Mesendoderm (in vitro differentiated cells): Measurements from ENCODE around the gene DPP9.

ENCODE experiments used
- DNase-seq: peaks from one replicate; pipeline ENCODE4 v3.0.0; 2013
- H2AK5ac ChIP-seq: 2 replicates; pipeline ENCODE4 v1.6.1; 2013; ENCODE audit warnings: low read length, inconsistent platforms
- H2BK120ac ChIP-seq: 2 replicates; pipeline ENCODE4 v1.6.1; 2013; ENCODE audit warnings: low read depth, mild to moderate bottlenecking, low read length, moderate library complexity, mixed read lengths
- H2BK15ac ChIP-seq: replicated peaks from 2 replicates; pipeline ENCODE4 v1.6.1; 2013; ENCODE audit warnings: low read depth, mild to moderate bottlenecking, moderate library complexity
- H2BK5ac ChIP-seq: 2 replicates; pipeline ENCODE4 v1.6.1; 2013; ENCODE audit warnings: low read length, inconsistent platforms
- H3K18ac ChIP-seq: 2 replicates; pipeline ENCODE4 v1.6.1; 2013; ENCODE audit warnings: mild to moderate bottlenecking, low read length, mixed read lengths
- H3K23ac ChIP-seq: one replicate; pipeline ENCODE4 v1.6.1; 2013; ENCODE audit warnings: low read length
- H3K27ac ChIP-seq: 2 replicates; pipeline ENCODE4 v1.5.1; 2013; ENCODE audit warnings: low read depth, mild to moderate bottlenecking, inconsistent platforms, low read length, moderate library complexity
- H3K27me3 ChIP-seq: 2 replicates; pipeline ENCODE4 v1.6.1; 2013; ENCODE audit warnings: low read length, control low read depth, mild to moderate bottlenecking, inconsistent platforms; ENCODE audit not compliant: insufficient read depth, poor library complexity
- H3K36me3 ChIP-seq: 2 replicates; pipeline ENCODE4 v1.6.1; 2013; ENCODE audit warnings: low read length, inconsistent platforms; ENCODE audit not compliant: control insufficient read depth, insufficient read depth
- H3K4ac ChIP-seq: one replicate; pipeline ENCODE4 v1.6.1; 2013; ENCODE audit warnings: low read depth, mild to moderate bottlenecking, low read length, moderate library complexity
- H3K4me1 ChIP-seq: 2 replicates; pipeline ENCODE4 v1.6.1; 2013; ENCODE audit warnings: low read depth, low read length, inconsistent platforms; ENCODE audit not compliant: control insufficient read depth
- H3K4me2 ChIP-seq: 2 replicates; pipeline ENCODE4 v1.6.1; 2013; ENCODE audit warnings: low read length
- H3K4me3 ChIP-seq: 2 replicates; pipeline ENCODE4 v1.5.1; 2013; ENCODE audit warnings: mild to moderate bottlenecking, low read length
- H3K56ac ChIP-seq: one replicate; pipeline ENCODE4 v1.6.1; 2013; ENCODE audit warnings: low read length
- H3K79me1 ChIP-seq: 2 replicates; pipeline ENCODE4 v1.6.1; 2013; ENCODE audit warnings: low read length, inconsistent platforms
- H3K79me2 ChIP-seq: 2 replicates; pipeline ENCODE4 v1.6.1; 2013; ENCODE audit warnings: mild to moderate bottlenecking, low read length; ENCODE audit not compliant: control insufficient read depth, insufficient read depth
- H3K9ac ChIP-seq: 2 replicates; pipeline ENCODE4 v1.6.1; 2013; ENCODE audit warnings: low read length, inconsistent platforms
- H4K5ac ChIP-seq: one replicate; pipeline ENCODE4 v1.6.1; 2013; ENCODE audit warnings: low read length
- H4K8ac ChIP-seq: one replicate; pipeline ENCODE4 v1.6.1; 2013; ENCODE audit warnings: low read depth, mild to moderate bottlenecking, control low read depth, low read length, moderate library complexity
- WGBS: extraction: QIAGEN DNeasy Blood & Tissue Kit; methylation state at CpG from one replicate; pipeline ENCODE4 v1.1.7; 2013; ENCODE audit warnings: low lambda C conversion rate, missing lambda C conversion rate; ENCODE audit not compliant: insufficient coverage; ENCODE audit errors: extremely low coverage; 5-methylcytosine and 5-hydroxymethylcytosine counted together

Gene DPP9

GRCh38 chr19:4678881-4679790, 44.5 kb downstream of the DPP9 start:
- no CpG with 5 or more reads among the region's 34 CpGs for WGBS
- H3K27ac ChIP-seq: no peak overlapping the region
- H3K79me1 ChIP-seq: no peaks in the 10 kb centered on the region
- H4K5ac ChIP-seq: no peak overlapping the region
- no peaks in the 10 kb centered on the region for H3K27me3 ChIP-seq
- H3K23ac ChIP-seq: no peak overlapping the region
- no peak overlapping the region for H2BK15ac ChIP-seq
- H3K79me2 ChIP-seq: no peaks in the 10 kb centered on the region
- H3K4me1 ChIP-seq: no peaks in the 10 kb centered on the region
- H3K36me3 ChIP-seq: no peaks in the 10 kb centered on the region
- no peak overlapping the region for H3K4me3 ChIP-seq
- no peak overlapping the region for H2BK5ac ChIP-seq
- no peak overlapping the region for H4K8ac ChIP-seq
- no peak overlapping the region for H3K18ac ChIP-seq
- peak; percentile 94 for DNase-seq
- no peak overlapping the region for H3K4me2 ChIP-seq
- no peak overlapping the region for H3K9ac ChIP-seq
- H2BK120ac ChIP-seq: no peak overlapping the region
- no peak overlapping the region for H3K56ac ChIP-seq
- H2AK5ac ChIP-seq: no peak overlapping the region
- H3K4ac ChIP-seq: no peak overlapping the region

- H3K56ac ChIP-seq: peak overlapping the region; percentile 28
- peak; percentile 94 for DNase-seq
- no peaks in the 10 kb centered on the region for H3K79me1 ChIP-seq
- no peak overlapping the region for H3K18ac ChIP-seq
- H3K4me1 ChIP-seq: no peaks in the 10 kb centered on the region
- H3K27me3 ChIP-seq: no peaks in the 10 kb centered on the region
- no peak overlapping the region for H3K27ac ChIP-seq
- no peak overlapping the region for H3K9ac ChIP-seq
- H2BK5ac ChIP-seq: no peak overlapping the region
- no peak overlapping the region for H4K5ac ChIP-seq
- no peaks in the 10 kb centered on the region for H3K36me3 ChIP-seq
- no peak overlapping the region for H4K8ac ChIP-seq
- H2AK5ac ChIP-seq: no peak overlapping the region
- no peak overlapping the region for H2BK120ac ChIP-seq
- WGBS: no CpG with 5 or more reads among the region's 17 CpGs
- no peak overlapping the region for H3K4ac ChIP-seq
- no peak overlapping the region for H3K4me2 ChIP-seq
- H3K4me3 ChIP-seq: no peak overlapping the region
- no peaks in the 10 kb centered on the region for H3K79me2 ChIP-seq
- no peak overlapping the region for H2BK15ac ChIP-seq
- no peak overlapping the region for H3K23ac ChIP-seq
These were observed 46.5 kb downstream of the DPP9 start for GRCh38 chr19:4676955-4677731.

- no peak overlapping the region for H2AK5ac ChIP-seq
- H2BK15ac ChIP-seq: no peak overlapping the region
- H3K27ac ChIP-seq: no peak overlapping the region
- H3K27me3 ChIP-seq: no peaks in the 10 kb centered on the region
- no peaks in the 10 kb centered on the region for H3K79me2 ChIP-seq
- no peak overlapping the region for H4K5ac ChIP-seq
- no peak overlapping the region for H2BK5ac ChIP-seq
- no peak overlapping the region for H3K23ac ChIP-seq
- no peaks in the 10 kb centered on the region for H3K79me1 ChIP-seq
- no peak overlapping the region for H3K9ac ChIP-seq
- H3K4me3 ChIP-seq: no peak overlapping the region
- no peak overlapping the region for H3K4me2 ChIP-seq
- DNase-seq: no peak
- H3K4ac ChIP-seq: no peak overlapping the region
- no peaks in the 10 kb centered on the region for H3K36me3 ChIP-seq
- WGBS: no CpG with 5 or more reads among the region's 16 CpGs
- H3K4me1 ChIP-seq: no peaks in the 10 kb centered on the region
- H4K8ac ChIP-seq: no peak overlapping the region
- no peak overlapping the region for H3K56ac ChIP-seq
- no peak overlapping the region for H2BK120ac ChIP-seq
- no peak overlapping the region for H3K18ac ChIP-seq
These were observed 48.3 kb downstream of the DPP9 start for GRCh38 chr19:4675346-4675745.

DNA sequence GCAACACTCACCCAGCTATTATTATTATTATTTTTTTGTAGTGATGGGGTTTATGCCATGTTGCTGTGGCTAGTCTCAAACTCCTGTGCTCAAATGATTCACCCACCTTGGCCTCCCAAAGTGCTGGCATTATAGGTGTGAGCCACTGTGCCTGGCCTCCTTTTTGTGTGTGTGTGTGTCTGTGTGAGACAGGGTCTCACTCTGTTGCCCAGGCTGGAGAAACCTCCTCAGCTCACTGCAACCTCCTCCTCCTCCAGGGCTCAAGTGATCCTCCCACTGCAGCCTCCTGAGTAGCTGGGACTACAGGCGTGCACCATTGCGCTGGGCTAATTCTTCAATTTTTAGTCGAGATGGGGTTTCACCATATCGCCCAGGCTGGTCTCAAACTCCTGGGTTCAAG, 49.9 kb downstream of the DPP9 start:
- H2AK5ac ChIP-seq: no peak overlapping the region
- WGBS: no CpG with 5 or more reads among the region's 4 CpGs

GRCh38 chr19:4673216-4673615, 50.4 kb downstream of the DPP9 start:
- H3K4me3 ChIP-seq: no peak overlapping the region
- H3K4me2 ChIP-seq: no peak overlapping the region
- no peak overlapping the region for H3K27ac ChIP-seq
- H2BK15ac ChIP-seq: no peak overlapping the region
- H3K79me2 ChIP-seq: peaks cover 4% of the 10 kb centered on the region
- no peak overlapping the region for H4K8ac ChIP-seq
- H3K23ac ChIP-seq: no peak overlapping the region
- H3K36me3 ChIP-seq: no peaks in the 10 kb centered on the region
- H3K27me3 ChIP-seq: no peaks in the 10 kb centered on the region
- H3K56ac ChIP-seq: no peak overlapping the region
- no peak overlapping the region for H2BK120ac ChIP-seq
- H3K4ac ChIP-seq: no peak overlapping the region
- H2BK5ac ChIP-seq: no peak overlapping the region
- H3K18ac ChIP-seq: no peak overlapping the region
- H4K5ac ChIP-seq: no peak overlapping the region
- DNase-seq: no peak
- no peaks in the 10 kb centered on the region for H3K4me1 ChIP-seq
- peaks cover 3% of the 10 kb centered on the region for H3K79me1 ChIP-seq
- WGBS: no CpG with 5 or more reads among the region's 4 CpGs
- H3K9ac ChIP-seq: no peak overlapping the region
- no peak overlapping the region for H2AK5ac ChIP-seq

More for the DNA sequence above, 49.9 kb downstream of the DPP9 start:
- H3K79me2 ChIP-seq: peaks cover 4% of the 10 kb centered on the region
- no peak overlapping the region for H3K9ac ChIP-seq
- H4K8ac ChIP-seq: no peak overlapping the region
- no peaks in the 10 kb centered on the region for H3K4me1 ChIP-seq
- H2BK15ac ChIP-seq: no peak overlapping the region
- no peak overlapping the region for H3K4me3 ChIP-seq
- H3K4me2 ChIP-seq: no peak overlapping the region
- no peaks in the 10 kb centered on the region for H3K27me3 ChIP-seq
- H3K18ac ChIP-seq: no peak overlapping the region
- no peak overlapping the region for H4K5ac ChIP-seq
- no peak overlapping the region for H3K27ac ChIP-seq
- H3K36me3 ChIP-seq: no peaks in the 10 kb centered on the region
- H3K23ac ChIP-seq: no peak overlapping the region
- H2BK120ac ChIP-seq: no peak overlapping the region
- H2BK5ac ChIP-seq: no peak overlapping the region
- peaks cover 3% of the 10 kb centered on the region for H3K79me1 ChIP-seq
- no peak for DNase-seq
- no peak overlapping the region for H3K4ac ChIP-seq
- H3K56ac ChIP-seq: no peak overlapping the region
